ENCODE data around the gene DLG4. TPM values are rescaled to one million over a fixed set of nuclear protein-coding genes. Genes with fewer than 3 reads are reported as not detected.
"Not testable (repeated sequence)": the region's sequence is repeated elsewhere in the genome, so short reads cannot be mapped to it uniquely, and the experiment has no call there.

The DLG4 gene
- total and polyA plus RNA-seq, 5 donors from 2014 or later = 0.22 to 2.9 (median 0.50) TPM

DNA sequence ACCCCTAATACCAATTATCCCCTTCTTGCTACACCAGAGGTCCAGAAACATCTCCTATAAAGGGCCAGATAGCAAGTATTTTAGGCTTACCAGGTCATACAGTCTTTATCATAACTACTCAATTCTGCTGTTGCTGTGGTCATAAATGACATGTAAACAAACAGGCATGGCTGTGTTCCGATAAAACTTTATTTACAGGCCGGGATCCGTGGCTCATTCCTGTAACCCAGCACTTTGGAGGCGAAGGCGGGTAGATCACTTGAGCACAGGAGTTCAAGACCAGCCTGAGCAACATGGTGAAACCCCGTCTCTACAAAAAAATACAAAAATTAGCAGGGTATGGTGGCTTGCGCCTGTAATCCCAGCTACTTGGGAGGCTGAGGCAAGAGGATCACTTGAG lies 52.8 kb downstream of the DLG4 start:
- Histone ChIP-seq H3K36me3 (ENCODE audit: control insufficient read depth, insufficient read depth, low read length) (no peaks in the 10 kb centered on the region), H3K27me3 (ENCODE audit: control insufficient read depth, insufficient read depth, low read length) (no peaks in the 10 kb centered on the region), H3K27ac (ENCODE audit: insufficient read depth, low read length, poor library complexity, severe bottlenecking) (no peak overlapping the region), H3K4me1 (ENCODE audit: control insufficient read depth, insufficient read depth, low read length, poor library complexity, severe bottlenecking) (no peaks in the 10 kb centered on the region), H3K9me3 (ENCODE audit: control insufficient read depth in 2 of 2, low read length in 2 of 2) (peaks cover 2 to 13% of the 10 kb centered on the region in 2 experiments), H3K4me3 (ENCODE audit: low read depth, low read length) (no peak overlapping the region)
- no peak overlapping the region for H3K27ac Mint-ChIP-seq
- H3K36me3 Mint-ChIP-seq = no peaks in the 10 kb centered on the region
- DNase-seq = no peak
- H3K4me3 Mint-ChIP-seq = peak overlapping the region in 1 of 4 donors; percentile 21
- H3K4me1 Mint-ChIP-seq = no peaks in the 10 kb centered on the region
- no peak for ATAC-seq (ENCODE audit: low read depth in 2 of 2)
- H3K27me3 Mint-ChIP-seq = peaks cover 9% of the 10 kb centered on the region
- peaks cover 0 to 16% (median 3%) of the 10 kb centered on the region in 7 donors for H3K9me3 Mint-ChIP-seq

DNA sequence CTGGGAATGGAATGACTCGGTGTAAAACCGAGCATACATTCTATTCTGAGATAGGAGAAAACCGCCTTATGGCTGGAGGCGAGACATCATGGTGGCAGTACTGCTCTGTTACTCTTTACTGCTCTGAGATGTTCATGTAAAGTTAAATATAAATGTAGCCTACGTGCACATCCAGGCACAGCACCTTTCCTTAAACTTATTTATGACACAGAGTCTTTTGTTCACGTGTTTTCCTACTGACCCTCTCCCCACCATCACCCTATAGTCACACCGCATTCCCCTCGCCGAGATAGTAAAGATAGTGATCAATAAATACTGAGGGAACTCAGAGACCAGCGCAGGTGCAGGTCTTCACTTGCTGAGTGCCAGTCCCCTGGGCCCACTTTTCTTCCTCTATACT lies 60.1 kb downstream of the DLG4 start:
- not testable (repeated sequence) for H3K4me1 Mint-ChIP-seq; ATAC-seq (ENCODE audit: low read depth in 2 of 2)

DNA sequence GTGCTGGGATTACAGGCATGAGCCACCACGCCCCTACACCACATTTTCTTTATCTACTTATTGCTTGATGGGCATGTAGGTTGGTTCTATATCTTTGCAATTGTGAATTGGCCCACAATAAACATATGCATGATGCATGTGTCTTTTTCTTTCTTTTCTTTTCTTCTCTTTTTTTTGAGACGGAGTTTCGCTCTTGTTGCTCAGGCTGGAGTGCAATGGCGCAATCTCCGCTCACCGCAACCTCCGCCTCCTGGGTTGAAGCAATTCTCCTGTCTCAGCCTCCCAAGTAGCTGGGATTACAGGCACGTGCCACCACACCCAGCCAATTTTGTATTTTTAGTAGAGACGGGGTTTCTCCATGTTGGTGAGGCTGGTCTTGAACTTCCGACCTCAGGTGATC lies 61.2 kb downstream of the DLG4 start:
- not testable (repeated sequence) for H3K4me1 ChIP-seq (ENCODE audit: control insufficient read depth, insufficient read depth, low read length, poor library complexity, severe bottlenecking); H3K9me3 Mint-ChIP-seq; ATAC-seq (ENCODE audit: low read depth in 2 of 2); H3K4me3 Mint-ChIP-seq; H3K27me3 ChIP-seq (ENCODE audit: control insufficient read depth, insufficient read depth, low read length); H3K4me1 Mint-ChIP-seq; H3K27ac Mint-ChIP-seq; H3K9me3 ChIP-seq (ENCODE audit: control insufficient read depth in 2 of 2, low read length in 2 of 2); H3K36me3 ChIP-seq (ENCODE audit: control insufficient read depth, insufficient read depth, low read length); H3K4me3 ChIP-seq (ENCODE audit: low read depth, low read length); H3K27ac ChIP-seq (ENCODE audit: insufficient read depth, low read length, poor library complexity, severe bottlenecking); H3K36me3 Mint-ChIP-seq; DNase-seq
- peaks cover 42% of the 10 kb centered on the region for H3K27me3 Mint-ChIP-seq

More for the DNA sequence above, 60.1 kb downstream of the DLG4 start:
- not testable (repeated sequence) for H3K9me3 Mint-ChIP-seq; H3K27ac ChIP-seq (ENCODE audit: insufficient read depth, low read length, poor library complexity, severe bottlenecking); H3K36me3 ChIP-seq (ENCODE audit: control insufficient read depth, insufficient read depth, low read length); H3K4me1 ChIP-seq (ENCODE audit: control insufficient read depth, insufficient read depth, low read length, poor library complexity, severe bottlenecking); H3K36me3 Mint-ChIP-seq; DNase-seq; H3K27ac Mint-ChIP-seq; H3K27me3 ChIP-seq (ENCODE audit: control insufficient read depth, insufficient read depth, low read length); H3K9me3 ChIP-seq (ENCODE audit: control insufficient read depth in 2 of 2, low read length in 2 of 2); H3K4me3 ChIP-seq (ENCODE audit: low read depth, low read length); H3K4me3 Mint-ChIP-seq
- H3K27me3 Mint-ChIP-seq = peaks cover 39% of the 10 kb centered on the region

DNA sequence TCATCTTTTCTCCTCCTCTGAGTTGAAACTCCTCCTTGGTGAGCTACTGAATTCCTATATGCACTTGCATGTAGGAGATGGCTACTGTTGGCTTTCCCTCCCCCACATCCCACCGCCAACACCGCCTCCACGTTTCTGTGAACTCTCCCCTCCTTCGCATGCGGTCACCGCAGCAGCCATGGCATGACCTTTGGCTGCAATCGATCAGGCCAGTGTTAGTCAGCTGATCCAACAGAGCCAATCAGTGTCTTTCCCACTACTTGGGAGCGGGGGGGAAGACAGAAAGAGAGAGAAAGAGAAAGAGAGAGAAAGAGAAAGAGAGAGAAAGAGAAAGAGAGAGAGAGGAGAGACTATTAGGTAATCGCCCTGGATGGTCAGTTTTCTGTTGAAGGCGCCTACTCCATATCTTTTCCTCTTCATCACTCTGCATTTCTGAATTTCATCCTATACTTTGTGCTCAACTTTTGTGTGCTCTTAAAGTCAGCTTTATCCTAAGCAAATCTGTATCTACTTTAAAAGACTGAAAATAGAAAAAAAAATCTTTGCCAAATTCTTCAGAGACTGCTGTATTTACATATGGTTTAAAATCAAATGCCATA lies 63.2 kb downstream of the DLG4 start:
- H3K4me1 ChIP-seq (ENCODE audit: control insufficient read depth, insufficient read depth, low read length, poor library complexity, severe bottlenecking) = no peaks in the 10 kb centered on the region
- Mint-ChIP-seq H3K4me3 (no peak overlapping the region), H3K4me1 (peaks cover 0 to 2% (median 0%) of the 10 kb centered on the region in 4 donors), H3K36me3 (no peaks in the 10 kb centered on the region), H3K27me3 (peaks cover 45% of the 10 kb centered on the region), H3K9me3 (no peaks in the 10 kb centered on the region), H3K27ac (no peak overlapping the region)
- ATAC-seq (ENCODE audit: low read depth in 2 of 2) = no peak
- no peaks in the 10 kb centered on the region for H3K9me3 ChIP-seq (ENCODE audit: control insufficient read depth in 2 of 2, low read length in 2 of 2)
- H3K27me3 ChIP-seq (ENCODE audit: control insufficient read depth, insufficient read depth, low read length) = no peaks in the 10 kb centered on the region
- no peak overlapping the region for H3K4me3 ChIP-seq (ENCODE audit: low read depth, low read length)
- DNase-seq = no peak
- H3K27ac ChIP-seq (ENCODE audit: insufficient read depth, low read length, poor library complexity, severe bottlenecking) = no peak overlapping the region
- H3K36me3 ChIP-seq (ENCODE audit: control insufficient read depth, insufficient read depth, low read length) = no peaks in the 10 kb centered on the region

DNA sequence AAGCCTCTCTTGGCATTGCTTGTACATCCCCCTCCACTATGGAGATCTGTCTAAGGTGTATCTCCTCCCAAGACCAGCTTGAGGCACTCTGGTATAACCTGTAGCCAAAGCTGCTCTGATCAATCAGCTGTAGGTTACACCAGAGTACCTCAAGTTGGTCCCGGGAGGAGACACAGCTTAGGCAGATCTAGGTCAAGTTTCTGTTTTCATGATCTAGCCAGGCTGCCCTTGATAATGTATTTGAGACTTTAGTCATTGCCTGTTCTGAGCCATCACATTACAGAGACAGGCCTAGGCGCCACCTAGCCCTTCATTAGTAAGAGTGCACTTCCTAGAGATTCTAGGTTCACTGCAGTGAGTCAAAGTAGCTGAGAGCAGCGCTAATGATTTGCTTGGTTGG lies 71.9 kb downstream of the DLG4 start:
- Histone ChIP-seq H3K9me3 (ENCODE audit: control insufficient read depth in 2 of 2, low read length in 2 of 2) (no peaks in the 10 kb centered on the region), H3K36me3 (ENCODE audit: control insufficient read depth, insufficient read depth, low read length) (no peaks in the 10 kb centered on the region), H3K27ac (ENCODE audit: insufficient read depth, low read length, poor library complexity, severe bottlenecking) (no peak overlapping the region), H3K4me3 (ENCODE audit: low read depth, low read length) (no peak overlapping the region), H3K27me3 (ENCODE audit: control insufficient read depth, insufficient read depth, low read length) (no peaks in the 10 kb centered on the region), H3K4me1 (ENCODE audit: control insufficient read depth, insufficient read depth, low read length, poor library complexity, severe bottlenecking) (no peaks in the 10 kb centered on the region)
- DNase-seq (peak in 1 of 3 donors; percentile 44), ATAC-seq (ENCODE audit: low read depth in 2 of 2) (no peak)
- peak overlapping the region in 2 of 3 donors; percentile 23 to 48 for H3K27ac Mint-ChIP-seq
- peaks cover 8% of the 10 kb centered on the region for H3K27me3 Mint-ChIP-seq
- peaks cover 0 to 5% (median 0%) of the 10 kb centered on the region in 4 donors for H3K4me1 Mint-ChIP-seq
- no peaks in the 10 kb centered on the region for H3K36me3 Mint-ChIP-seq
- no peaks in the 10 kb centered on the region for H3K9me3 Mint-ChIP-seq
- H3K4me3 Mint-ChIP-seq = no peak overlapping the region

DNA sequence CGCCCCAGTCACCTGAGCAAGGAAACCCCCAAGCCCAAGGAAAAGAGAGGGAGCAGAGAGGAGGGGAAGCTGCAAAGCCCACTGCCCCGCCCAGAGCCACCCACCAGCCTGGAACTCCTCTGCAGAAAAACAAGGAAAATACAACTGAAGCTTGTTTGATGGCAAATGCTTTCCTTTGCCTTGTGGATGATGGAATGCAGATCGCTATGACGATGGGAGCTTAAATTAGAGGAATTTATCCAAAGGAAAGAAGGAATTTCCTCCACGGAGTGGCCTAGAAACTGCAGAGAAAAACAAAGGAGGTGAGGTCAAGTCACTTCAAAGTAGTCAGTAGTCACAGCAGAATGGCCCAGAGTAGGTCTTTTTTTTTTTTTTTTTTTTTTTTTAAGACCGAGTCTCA lies 73.5 kb downstream of the DLG4 start:
- H3K4me3 Mint-ChIP-seq = no peak overlapping the region
- no peaks in the 10 kb centered on the region for H3K4me1 ChIP-seq (ENCODE audit: control insufficient read depth, insufficient read depth, low read length, poor library complexity, severe bottlenecking)
- H3K36me3 Mint-ChIP-seq = no peaks in the 10 kb centered on the region
- H3K4me1 Mint-ChIP-seq = peaks cover 0 to 5% (median 0%) of the 10 kb centered on the region in 4 donors
- peaks cover 10% of the 10 kb centered on the region for H3K27me3 Mint-ChIP-seq
- no peak overlapping the region for H3K27ac ChIP-seq (ENCODE audit: insufficient read depth, low read length, poor library complexity, severe bottlenecking)
- H3K4me3 ChIP-seq (ENCODE audit: low read depth, low read length) = no peak overlapping the region
- no peaks in the 10 kb centered on the region for H3K9me3 ChIP-seq (ENCODE audit: control insufficient read depth in 2 of 2, low read length in 2 of 2)
- H3K36me3 ChIP-seq (ENCODE audit: control insufficient read depth, insufficient read depth, low read length) = no peaks in the 10 kb centered on the region
- H3K9me3 Mint-ChIP-seq = no peaks in the 10 kb centered on the region
- no peak for DNase-seq
- ATAC-seq (ENCODE audit: low read depth in 2 of 2) = no peak
- no peaks in the 10 kb centered on the region for H3K27me3 ChIP-seq (ENCODE audit: control insufficient read depth, insufficient read depth, low read length)
- no peak overlapping the region for H3K27ac Mint-ChIP-seq

DNA sequence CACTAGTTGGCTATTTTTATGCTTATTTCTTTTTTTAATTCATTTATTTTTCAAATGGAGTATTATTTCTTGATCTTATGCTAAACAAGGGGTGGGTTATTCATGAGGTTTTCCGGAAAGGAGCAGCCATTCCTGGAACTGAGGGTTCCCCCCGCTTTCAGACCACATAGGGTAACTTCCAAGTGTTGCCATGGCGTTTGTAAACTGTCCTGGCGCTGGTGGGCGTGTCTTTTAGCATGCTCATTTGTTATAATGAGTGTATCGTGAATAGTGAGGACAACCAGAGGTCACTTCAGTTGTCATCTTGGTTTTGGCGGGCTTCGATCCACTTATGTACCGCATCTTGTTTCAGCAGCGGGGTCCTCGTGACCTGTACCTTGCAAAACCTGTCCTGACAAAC lies 75.4 kb downstream of the DLG4 start:
- no peak for DNase-seq
- no peaks in the 10 kb centered on the region for H3K9me3 ChIP-seq (ENCODE audit: control insufficient read depth in 2 of 2, low read length in 2 of 2)

DNA sequence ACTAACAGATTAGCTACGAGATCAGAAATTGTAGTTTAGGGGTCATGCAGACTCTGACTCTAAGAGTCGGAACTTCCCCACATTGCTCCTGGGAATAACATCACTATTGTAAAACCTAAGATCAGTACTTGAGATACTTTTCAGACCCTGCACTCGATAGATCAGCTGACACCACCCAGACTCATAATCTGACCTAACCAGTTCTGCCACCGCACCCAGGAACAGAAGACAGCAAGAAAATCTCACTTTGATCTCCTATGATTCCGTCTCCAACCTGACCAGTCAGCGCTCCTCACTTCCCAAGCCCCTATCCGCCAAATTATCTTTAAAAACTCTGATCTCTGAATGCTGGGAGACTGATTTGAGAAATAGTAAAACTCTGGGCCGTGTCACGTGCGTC lies 77.8 kb downstream of the DLG4 start:
- ATAC-seq (ENCODE audit: low read depth in 2 of 2) = no peak
- Histone ChIP-seq H3K9me3 (ENCODE audit: control insufficient read depth in 2 of 2, low read length in 2 of 2) (no peaks in the 10 kb centered on the region), H3K36me3 (ENCODE audit: control insufficient read depth, insufficient read depth, low read length) (no peaks in the 10 kb centered on the region), H3K4me3 (ENCODE audit: low read depth, low read length) (no peak overlapping the region), H3K4me1 (ENCODE audit: control insufficient read depth, insufficient read depth, low read length, poor library complexity, severe bottlenecking) (no peaks in the 10 kb centered on the region), H3K27me3 (ENCODE audit: control insufficient read depth, insufficient read depth, low read length) (no peaks in the 10 kb centered on the region), H3K27ac (ENCODE audit: insufficient read depth, low read length, poor library complexity, severe bottlenecking) (no peak overlapping the region)
- peak overlapping the region in 1 of 3 donors; percentile 31 for H3K27ac Mint-ChIP-seq
- H3K4me3 Mint-ChIP-seq = no peak overlapping the region
- no peaks in the 10 kb centered on the region for H3K4me1 Mint-ChIP-seq
- no peaks in the 10 kb centered on the region for H3K36me3 Mint-ChIP-seq
- H3K27me3 Mint-ChIP-seq = peaks cover 16% of the 10 kb centered on the region
- H3K9me3 Mint-ChIP-seq = no peaks in the 10 kb centered on the region
- DNase-seq = no peak

More for the DNA sequence above, 75.4 kb downstream of the DLG4 start:
- H3K36me3 ChIP-seq (ENCODE audit: control insufficient read depth, insufficient read depth, low read length) = no peaks in the 10 kb centered on the region
- H3K4me3 ChIP-seq (ENCODE audit: low read depth, low read length) = no peak overlapping the region
- H3K27me3 Mint-ChIP-seq = peaks cover 16% of the 10 kb centered on the region
- no peaks in the 10 kb centered on the region for H3K9me3 Mint-ChIP-seq
- peaks cover 0 to 5% (median 0%) of the 10 kb centered on the region in 4 donors for H3K4me1 Mint-ChIP-seq
- H3K27me3 ChIP-seq (ENCODE audit: control insufficient read depth, insufficient read depth, low read length) = no peaks in the 10 kb centered on the region
- H3K27ac ChIP-seq (ENCODE audit: insufficient read depth, low read length, poor library complexity, severe bottlenecking) = no peak overlapping the region
- no peak overlapping the region for H3K4me3 Mint-ChIP-seq
- no peaks in the 10 kb centered on the region for H3K36me3 Mint-ChIP-seq
- no peak overlapping the region for H3K27ac Mint-ChIP-seq
- no peak for ATAC-seq (ENCODE audit: low read depth in 2 of 2)
- H3K4me1 ChIP-seq (ENCODE audit: control insufficient read depth, insufficient read depth, low read length, poor library complexity, severe bottlenecking) = no peaks in the 10 kb centered on the region

Measured in CD4-positive, CD25-positive, alpha-beta regulatory T cell (primary cell).